Thyroid gland (tissue), 4 donors: ENCODE data around the gene LTB4R.
"Not testable (repeated sequence)": the region's sequence is repeated elsewhere in the genome, so short reads cannot be mapped to it uniquely, and the experiment has no call there.

Experiments used
- POLR2A ChIP-seq, 2 donors: fragments of 450-650 bp; IDR thresholded peaks; one replicate each; pipeline ENCODE4 v1.6.1; 2017; ENCODE audit warnings: antibody characterized with exemption in 2 of 2, mild to moderate bottlenecking in 2 of 2, moderate library complexity in 1 of 2
- TF ChIP-seq, protein P1 (sequence below), 6 experiments: fragments of 200-600 bp in 3 of 6; fragments of 450-650 bp in 3 of 6; sonication (generic) in 3 of 6; IDR thresholded peaks; one replicate each; pipeline ENCODE4 v1.5.1; 2016 to 2019; ENCODE audit warnings: antibody characterized with exemption in 6 of 6, mild to moderate bottlenecking in 2 of 6, inconsistent platforms in 1 of 6, moderate library complexity in 1 of 6

DNA sequence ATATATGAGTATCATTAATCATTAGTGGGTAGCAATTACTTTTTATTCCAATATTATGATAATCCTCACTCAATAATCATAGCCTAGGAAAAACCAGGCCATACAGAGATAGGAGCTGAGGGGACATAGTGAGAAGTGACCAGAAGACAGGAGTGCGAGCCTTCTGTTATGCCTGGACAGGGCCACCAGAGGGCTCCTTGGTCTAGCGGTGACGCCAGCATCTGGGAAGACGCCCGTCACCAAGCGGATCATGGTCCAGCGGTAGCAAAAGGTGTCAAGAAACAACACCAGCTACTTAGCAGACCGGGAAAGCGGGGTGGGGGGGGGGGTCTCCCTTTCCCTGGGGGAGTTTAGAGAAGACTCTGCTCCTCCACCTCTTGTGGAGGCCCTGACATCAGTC, 16.6 kb downstream of the LTB4R start:
- TF ChIP-seq, protein P1, sequence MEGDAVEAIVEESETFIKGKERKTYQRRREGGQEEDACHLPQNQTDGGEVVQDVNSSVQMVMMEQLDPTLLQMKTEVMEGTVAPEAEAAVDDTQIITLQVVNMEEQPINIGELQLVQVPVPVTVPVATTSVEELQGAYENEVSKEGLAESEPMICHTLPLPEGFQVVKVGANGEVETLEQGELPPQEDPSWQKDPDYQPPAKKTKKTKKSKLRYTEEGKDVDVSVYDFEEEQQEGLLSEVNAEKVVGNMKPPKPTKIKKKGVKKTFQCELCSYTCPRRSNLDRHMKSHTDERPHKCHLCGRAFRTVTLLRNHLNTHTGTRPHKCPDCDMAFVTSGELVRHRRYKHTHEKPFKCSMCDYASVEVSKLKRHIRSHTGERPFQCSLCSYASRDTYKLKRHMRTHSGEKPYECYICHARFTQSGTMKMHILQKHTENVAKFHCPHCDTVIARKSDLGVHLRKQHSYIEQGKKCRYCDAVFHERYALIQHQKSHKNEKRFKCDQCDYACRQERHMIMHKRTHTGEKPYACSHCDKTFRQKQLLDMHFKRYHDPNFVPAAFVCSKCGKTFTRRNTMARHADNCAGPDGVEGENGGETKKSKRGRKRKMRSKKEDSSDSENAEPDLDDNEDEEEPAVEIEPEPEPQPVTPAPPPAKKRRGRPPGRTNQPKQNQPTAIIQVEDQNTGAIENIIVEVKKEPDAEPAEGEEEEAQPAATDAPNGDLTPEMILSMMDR (IDR thresholded peaks at IDR 0.05), result peak; percentile 42 to 80 (median 66)
- not testable (repeated sequence) for TF ChIP-seq POLR2A (IDR thresholded peaks at IDR 0.05)
